Measurements from ENCODE around the gene LRP1. TPM values are rescaled to one million over a fixed set of nuclear protein-coding genes. Genes with fewer than 3 reads are reported as not detected.

LRP1 gene
- total and polyA plus RNA-seq, 8 donors: 108 to 325 (median 138) TPM

DNA sequence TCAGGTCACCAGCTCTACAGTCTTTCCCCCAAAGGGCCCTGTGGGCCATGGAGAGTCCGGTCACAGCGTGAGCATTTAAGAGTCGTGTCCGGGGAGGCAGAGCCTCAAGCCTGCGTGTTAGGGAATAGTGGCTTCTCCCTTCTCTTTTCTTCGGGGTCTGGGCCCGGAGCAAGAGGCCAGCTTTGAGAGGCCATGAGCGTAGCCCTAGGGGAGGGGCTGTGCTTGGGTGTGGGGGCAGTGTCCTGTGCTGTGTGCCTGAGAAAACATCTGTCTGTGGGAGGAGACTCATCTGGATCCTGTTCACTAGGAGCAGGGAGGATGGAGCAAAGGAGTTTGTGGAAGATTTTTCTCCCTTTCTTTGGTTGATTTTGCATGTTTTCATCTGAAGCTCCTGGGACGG is 13.8 kb downstream of the LRP1 start:
- Histone ChIP-seq H3K36me3 (peaks cover 0 to 81% of the 10 kb centered on the region in 2 donors), H3K4me1 (peaks cover 11 to 81% of the 10 kb centered on the region in 2 donors), H3K27me3 (no peaks in the 10 kb centered on the region), H3K27ac (no peak overlapping the region), H3K9me3 (no peaks in the 10 kb centered on the region), H3K4me3 (no peak overlapping the region)
- ATAC-seq (no peak), DNase-seq (no peak)
- TF ChIP-seq, protein P1, sequence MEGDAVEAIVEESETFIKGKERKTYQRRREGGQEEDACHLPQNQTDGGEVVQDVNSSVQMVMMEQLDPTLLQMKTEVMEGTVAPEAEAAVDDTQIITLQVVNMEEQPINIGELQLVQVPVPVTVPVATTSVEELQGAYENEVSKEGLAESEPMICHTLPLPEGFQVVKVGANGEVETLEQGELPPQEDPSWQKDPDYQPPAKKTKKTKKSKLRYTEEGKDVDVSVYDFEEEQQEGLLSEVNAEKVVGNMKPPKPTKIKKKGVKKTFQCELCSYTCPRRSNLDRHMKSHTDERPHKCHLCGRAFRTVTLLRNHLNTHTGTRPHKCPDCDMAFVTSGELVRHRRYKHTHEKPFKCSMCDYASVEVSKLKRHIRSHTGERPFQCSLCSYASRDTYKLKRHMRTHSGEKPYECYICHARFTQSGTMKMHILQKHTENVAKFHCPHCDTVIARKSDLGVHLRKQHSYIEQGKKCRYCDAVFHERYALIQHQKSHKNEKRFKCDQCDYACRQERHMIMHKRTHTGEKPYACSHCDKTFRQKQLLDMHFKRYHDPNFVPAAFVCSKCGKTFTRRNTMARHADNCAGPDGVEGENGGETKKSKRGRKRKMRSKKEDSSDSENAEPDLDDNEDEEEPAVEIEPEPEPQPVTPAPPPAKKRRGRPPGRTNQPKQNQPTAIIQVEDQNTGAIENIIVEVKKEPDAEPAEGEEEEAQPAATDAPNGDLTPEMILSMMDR (IDR thresholded peaks at IDR 0.05): no peak
- intact Hi-C loops (cut with DNase I): no loop called here

DNA sequence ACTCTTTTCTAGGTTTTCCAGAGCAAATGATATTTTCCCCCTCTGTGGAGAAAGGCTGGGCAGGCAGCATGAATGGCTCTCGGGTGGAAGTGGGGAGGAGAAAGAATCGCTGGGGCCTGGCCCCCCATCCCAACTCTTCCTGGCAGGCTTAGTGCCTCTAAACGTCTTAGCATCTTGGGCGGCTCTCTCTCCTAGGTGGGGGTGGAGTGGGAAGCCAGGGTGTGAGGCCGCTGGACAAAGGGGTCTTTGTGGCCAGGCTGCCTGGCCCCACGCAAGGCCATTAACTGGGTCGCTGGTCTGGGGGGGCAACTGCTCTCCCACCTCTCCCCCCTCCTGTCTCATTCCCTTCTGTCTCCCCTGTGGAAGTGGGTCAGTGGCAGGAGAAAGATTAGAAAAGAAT is 14.4 kb downstream of the LRP1 start:
- TF ChIP-seq, protein P1 (IDR thresholded peaks at IDR 0.05): no peak
- Histone ChIP-seq H3K36me3 (peaks cover 0 to 86% of the 10 kb centered on the region in 2 donors), H3K27ac (no peak overlapping the region), H3K9me3 (no peaks in the 10 kb centered on the region), H3K4me3 (no peak overlapping the region), H3K27me3 (no peaks in the 10 kb centered on the region), H3K4me1 (peaks cover 11 to 81% of the 10 kb centered on the region in 2 donors)
- intact Hi-C loops (cut with DNase I): no loop called here
- ATAC-seq (no peak), DNase-seq (no peak)

DNA sequence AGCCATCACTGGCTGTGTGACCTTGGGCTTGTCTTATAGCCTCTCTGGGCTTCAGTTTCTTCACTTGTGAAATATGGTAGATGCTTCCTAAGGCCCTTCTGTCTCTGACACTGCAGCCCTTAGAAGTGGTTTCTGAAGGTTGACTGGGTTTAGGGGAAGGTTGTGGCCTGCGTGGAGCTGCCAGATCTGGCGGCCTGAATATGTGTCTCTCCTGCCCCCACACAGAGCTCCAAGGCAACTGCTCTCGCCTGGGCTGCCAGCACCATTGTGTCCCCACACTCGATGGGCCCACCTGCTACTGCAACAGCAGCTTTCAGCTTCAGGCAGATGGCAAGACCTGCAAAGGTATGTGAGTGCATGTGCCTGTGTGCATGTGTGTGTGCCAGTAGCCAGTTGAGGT is 15.2 kb downstream of the LRP1 start:
- H3K27ac ChIP-seq: no peak overlapping the region
- no peak for DNase-seq
- TF ChIP-seq, protein P1 (IDR thresholded peaks at IDR 0.05): no peak
- H3K4me3 ChIP-seq: no peak overlapping the region
- H3K9me3 ChIP-seq: no peaks in the 10 kb centered on the region
- no peak for ATAC-seq
- H3K4me1 ChIP-seq: peaks cover 15 to 81% of the 10 kb centered on the region in 2 donors
- peaks cover 0 to 88% of the 10 kb centered on the region in 2 donors for H3K36me3 ChIP-seq
- intact Hi-C loops (cut with DNase I): no loop called here
- no peaks in the 10 kb centered on the region for H3K27me3 ChIP-seq

DNA sequence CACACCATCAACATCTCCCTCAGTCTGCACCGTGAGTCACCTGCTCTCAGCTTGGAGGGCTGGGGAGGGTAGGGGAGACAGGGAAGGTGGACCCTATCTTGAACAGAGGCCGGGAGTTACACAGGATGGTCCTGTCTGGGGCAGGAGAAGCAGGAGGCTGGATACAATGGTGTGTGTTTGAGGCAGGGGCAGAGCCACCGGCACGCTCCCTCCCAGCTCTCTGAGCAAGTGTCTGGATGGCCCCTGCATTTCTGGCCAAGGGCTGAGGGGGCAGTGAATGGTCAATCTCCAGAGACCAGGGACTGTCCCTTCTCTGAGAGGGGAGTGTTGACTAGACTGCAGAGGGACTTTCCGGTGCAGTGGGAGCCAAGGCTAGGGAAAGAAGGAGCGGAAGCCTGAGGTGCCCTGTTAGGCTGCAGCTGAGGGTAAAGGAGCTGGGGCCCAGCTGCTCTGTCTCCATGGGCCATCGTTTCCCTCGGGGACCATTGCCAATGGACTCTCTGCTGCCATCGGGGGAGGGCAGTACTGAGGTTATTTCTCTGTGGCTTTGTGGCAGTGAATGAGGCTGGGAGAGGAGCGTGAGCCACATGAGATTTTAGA is 17.3 kb downstream of the LRP1 start:
- no peak for ATAC-seq
- no peak for DNase-seq
- Histone ChIP-seq H3K36me3 (peaks cover 0 to 72% of the 10 kb centered on the region in 2 donors), H3K27ac (no peak overlapping the region), H3K9me3 (no peaks in the 10 kb centered on the region), H3K4me1 (peaks cover 26 to 83% of the 10 kb centered on the region in 2 donors), H3K27me3 (no peaks in the 10 kb centered on the region), H3K4me3 (no peak overlapping the region)
- intact Hi-C loops (cut with DNase I): no loop called here
- TF ChIP-seq, protein P1 (IDR thresholded peaks at IDR 0.05): no peak

DNA sequence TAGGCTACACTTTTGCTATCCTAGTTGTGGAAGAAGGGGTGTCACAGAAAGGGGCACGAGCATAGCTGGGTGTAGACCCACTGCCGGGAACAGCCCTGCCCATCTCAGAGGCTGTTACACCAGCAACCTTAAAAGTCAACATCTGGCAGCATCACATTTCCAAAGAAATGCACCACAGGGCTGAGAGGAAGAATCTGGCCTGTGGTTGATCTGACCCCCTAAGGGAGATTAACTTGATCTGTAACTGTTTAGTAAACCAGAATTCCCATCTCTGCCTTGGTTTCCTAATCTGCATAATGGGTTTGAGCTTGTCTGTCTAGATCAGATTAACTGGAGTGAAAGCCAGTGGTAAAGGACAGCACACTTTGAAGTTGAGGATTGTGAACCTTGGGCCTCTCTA is 17.8 kb downstream of the LRP1 start:
- DNase-seq (no peak), ATAC-seq (no peak)
- intact Hi-C loops (cut with DNase I): no loop called here
- Histone ChIP-seq H3K36me3 (peaks cover 0 to 66% of the 10 kb centered on the region in 2 donors), H3K9me3 (no peaks in the 10 kb centered on the region), H3K27me3 (no peaks in the 10 kb centered on the region), H3K4me1 (peaks cover 32 to 84% of the 10 kb centered on the region in 2 donors), H3K27ac (no peak overlapping the region), H3K4me3 (no peak overlapping the region)
- TF ChIP-seq, protein P1 (IDR thresholded peaks at IDR 0.05): no peak

Data from left lung (tissue), 10 donors.